ENCODE data around the gene TAMM41. TPM values are rescaled to one million over a fixed set of nuclear protein-coding genes. Genes with fewer than 3 reads are reported as not detected.
A peak's percentile ranks its signal among the peaks of the same experiment; 100 is the strongest.
"Not testable (repeated sequence)": the region's sequence is repeated elsewhere in the genome, so short reads cannot be mapped to it uniquely, and the experiment has no call there.

TAMM41 gene, protein sequence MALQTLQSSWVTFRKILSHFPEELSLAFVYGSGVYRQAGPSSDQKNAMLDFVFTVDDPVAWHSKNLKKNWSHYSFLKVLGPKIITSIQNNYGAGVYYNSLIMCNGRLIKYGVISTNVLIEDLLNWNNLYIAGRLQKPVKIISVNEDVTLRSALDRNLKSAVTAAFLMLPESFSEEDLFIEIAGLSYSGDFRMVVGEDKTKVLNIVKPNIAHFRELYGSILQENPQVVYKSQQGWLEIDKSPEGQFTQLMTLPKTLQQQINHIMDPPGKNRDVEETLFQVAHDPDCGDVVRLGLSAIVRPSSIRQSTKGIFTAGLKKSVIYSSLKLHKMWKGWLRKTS
- total RNA-seq (2012; rRNA removed) = 6.3 and 8.5 TPM in 2 replicates

DNA sequence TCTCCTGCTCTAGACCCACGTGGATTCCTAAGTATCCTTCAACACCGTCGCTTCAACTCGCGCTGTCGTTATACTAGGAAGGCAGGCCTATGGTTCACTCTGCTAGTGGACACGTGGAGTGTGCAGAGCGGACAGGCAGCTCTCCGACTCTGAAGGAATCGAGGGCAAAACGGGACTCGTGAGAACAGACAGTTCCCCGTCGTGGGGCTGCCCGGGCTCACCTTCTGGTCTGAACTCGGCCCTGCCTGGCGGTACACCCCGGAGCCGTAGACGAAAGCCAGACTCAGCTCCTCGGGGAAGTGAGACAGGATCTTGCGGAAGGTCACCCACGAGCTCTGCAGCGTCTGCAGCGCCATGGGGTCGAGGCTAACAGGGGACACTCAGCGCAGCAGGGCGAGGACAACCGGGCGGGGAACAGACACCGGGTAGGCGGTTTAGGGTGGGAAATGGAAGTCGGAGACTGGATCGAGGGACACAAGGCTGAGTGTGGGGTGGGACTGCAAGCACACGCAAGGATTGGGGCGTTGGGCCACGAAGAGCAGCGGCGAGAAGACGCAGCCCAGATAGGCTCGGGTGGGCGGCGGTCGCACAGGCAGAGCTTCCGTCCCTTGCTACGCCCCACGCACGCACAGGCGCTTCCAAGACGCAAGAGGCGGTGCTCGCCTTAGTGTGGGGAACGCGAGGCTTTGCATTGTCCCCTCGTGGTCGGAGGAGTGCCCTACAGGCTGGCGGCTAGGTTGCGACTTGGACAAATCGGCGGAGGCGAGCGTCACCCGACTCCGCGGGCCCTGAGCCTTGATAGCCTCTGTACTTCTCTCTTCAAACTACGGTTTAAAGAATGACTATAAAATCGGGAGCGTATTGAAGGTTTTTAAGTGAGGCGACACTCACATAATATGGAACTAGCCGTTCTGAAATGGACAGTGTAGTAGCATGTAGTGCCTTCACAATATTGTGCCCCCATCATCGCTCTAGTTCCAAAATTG, at the start of gene TAMM41:
TAMM41 (minus strand) TSS at position 605 of the 986 bp plus-strand sequence; CDS start at position 356, 249 bp downstream.
- Histone ChIP-seq H3K9ac (ENCODE audit: low read depth, low read length) (peak within 1 kb of the TSS; percentile 96), H3K4me2 (ENCODE audit: low read length) (peak within 1 kb of the TSS; percentile 91), H3K36me3 (ENCODE audit: insufficient read depth, low read length) (peaks cover 16% of the 10 kb centered on the region), H3K4me1 (ENCODE audit: control insufficient read depth, insufficient read depth, low read length) (peaks cover 16% of the 10 kb centered on the region), H3K9me3 (replicated peaks; ENCODE audit: low read length) (no peaks in the 10 kb centered on the region), H3K4me3 (ENCODE audit: low read length) (peak within 1 kb of the TSS; percentile 98), H3K27me3 (ENCODE audit: control insufficient read depth, insufficient read depth, low read length) (peaks cover 8% of the 10 kb centered on the region)

DNA sequence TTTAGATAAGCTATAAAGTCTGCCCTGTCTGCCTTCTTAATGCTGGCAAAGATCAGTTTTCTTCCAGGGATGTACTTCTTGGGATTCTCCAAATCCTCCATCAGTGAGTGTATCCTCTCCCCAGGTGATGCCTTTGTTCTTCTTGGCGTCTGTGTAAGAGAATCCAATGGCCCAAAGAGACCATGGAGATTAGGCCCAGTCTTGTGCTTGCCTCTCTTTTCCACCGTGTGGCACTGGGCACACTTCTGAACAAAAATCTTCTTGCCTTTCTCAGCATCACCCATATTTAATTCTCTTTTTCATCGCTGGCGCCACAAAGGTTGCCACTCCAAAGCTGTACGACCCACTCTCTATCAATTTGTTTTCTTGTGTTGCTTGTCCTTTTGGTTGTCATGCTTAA, 32.2 kb upstream of the TAMM41 start:
- Histone ChIP-seq H3K4me1 (ENCODE audit: control insufficient read depth, insufficient read depth, low read length) (no peaks in the 10 kb centered on the region), H3K27me3 (ENCODE audit: control insufficient read depth, insufficient read depth, low read length) (no peaks in the 10 kb centered on the region), H3K9me3 (replicated peaks; ENCODE audit: low read length) (no peaks in the 10 kb centered on the region), H3K9ac (ENCODE audit: low read depth, low read length) (no peak overlapping the region), H3K4me3 (ENCODE audit: low read length) (no peak overlapping the region), H3K36me3 (ENCODE audit: insufficient read depth, low read length) (no peaks in the 10 kb centered on the region), H3K4me2 (ENCODE audit: low read length) (no peak overlapping the region)

DNA sequence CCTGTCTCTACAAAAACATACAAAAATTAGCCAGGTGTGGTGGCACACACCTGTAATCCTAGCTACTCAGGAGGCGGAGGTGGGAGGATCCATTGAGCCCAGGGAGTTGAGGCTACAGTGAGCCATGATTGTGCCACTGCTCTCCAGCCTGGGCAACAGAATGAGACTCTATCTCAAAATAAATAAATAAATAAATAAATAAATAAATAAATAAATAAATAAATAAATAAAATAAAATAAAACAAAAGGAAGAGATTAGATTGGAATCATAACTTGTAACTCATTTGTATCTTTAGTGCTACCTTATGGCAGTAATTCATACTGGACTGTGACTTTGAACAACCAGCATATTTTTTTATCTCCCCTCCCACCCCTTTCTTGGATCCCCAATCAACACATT, 28.0 kb upstream of the TAMM41 start:
- H3K9me3 ChIP-seq (replicated peaks; ENCODE audit: low read length); H3K36me3 ChIP-seq (ENCODE audit: insufficient read depth, low read length); H3K4me3 ChIP-seq (ENCODE audit: low read length); H3K27me3 ChIP-seq (ENCODE audit: control insufficient read depth, insufficient read depth, low read length); H3K4me2 ChIP-seq (ENCODE audit: low read length); H3K4me1 ChIP-seq (ENCODE audit: control insufficient read depth, insufficient read depth, low read length); H3K9ac ChIP-seq (ENCODE audit: low read depth, low read length): not testable (repeated sequence)

DNA sequence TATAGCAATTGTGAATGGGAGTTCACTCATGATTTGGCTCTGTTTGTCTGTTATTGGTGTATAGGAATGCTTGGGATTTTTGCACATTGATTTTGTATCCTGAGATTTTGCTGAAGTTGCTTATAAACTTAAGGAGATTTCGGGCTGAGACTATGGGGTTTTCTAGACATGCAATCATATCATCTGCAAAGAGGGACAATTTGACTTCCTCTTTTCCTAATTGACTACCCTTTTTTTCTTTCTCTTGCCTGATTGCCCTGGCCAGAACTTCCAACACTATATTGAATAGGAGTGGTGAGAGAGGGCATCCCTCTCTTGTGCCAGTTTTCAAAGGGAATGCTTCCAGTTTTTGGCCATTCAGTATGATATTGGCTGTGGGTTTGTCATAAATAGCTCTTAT, 17.1 kb upstream of the TAMM41 start:
- H3K36me3 ChIP-seq (ENCODE audit: insufficient read depth, low read length); H3K4me1 ChIP-seq (ENCODE audit: control insufficient read depth, insufficient read depth, low read length); H3K9me3 ChIP-seq (replicated peaks; ENCODE audit: low read length); H3K4me2 ChIP-seq (ENCODE audit: low read length); H3K4me3 ChIP-seq (ENCODE audit: low read length); H3K9ac ChIP-seq (ENCODE audit: low read depth, low read length); H3K27me3 ChIP-seq (ENCODE audit: control insufficient read depth, insufficient read depth, low read length): not testable (repeated sequence)

DNA sequence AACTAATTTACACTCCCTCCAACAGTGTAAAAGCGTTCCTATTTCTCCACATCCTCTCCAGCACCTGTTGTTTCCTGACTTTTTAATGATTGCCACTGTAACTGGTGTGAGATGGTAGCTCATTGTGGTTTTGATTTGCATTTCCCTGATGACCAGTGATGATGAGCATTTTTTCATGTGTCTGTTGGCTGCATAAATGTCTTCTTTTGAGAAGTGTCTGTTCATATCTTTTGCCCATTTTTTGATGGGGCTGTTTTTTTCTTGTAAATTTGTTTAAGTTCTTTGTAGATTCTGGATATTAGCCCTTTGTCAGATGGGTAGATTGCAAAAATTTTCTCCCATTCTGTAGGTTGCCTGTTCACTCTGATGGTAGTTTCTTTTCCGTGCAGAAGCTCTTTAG, 15.9 kb upstream of the TAMM41 start:
- not testable (repeated sequence) for H3K9ac ChIP-seq (ENCODE audit: low read depth, low read length); H3K36me3 ChIP-seq (ENCODE audit: insufficient read depth, low read length); H3K4me1 ChIP-seq (ENCODE audit: control insufficient read depth, insufficient read depth, low read length); H3K4me3 ChIP-seq (ENCODE audit: low read length); H3K4me2 ChIP-seq (ENCODE audit: low read length); H3K27me3 ChIP-seq (ENCODE audit: control insufficient read depth, insufficient read depth, low read length); H3K9me3 ChIP-seq (replicated peaks; ENCODE audit: low read length)

DNA sequence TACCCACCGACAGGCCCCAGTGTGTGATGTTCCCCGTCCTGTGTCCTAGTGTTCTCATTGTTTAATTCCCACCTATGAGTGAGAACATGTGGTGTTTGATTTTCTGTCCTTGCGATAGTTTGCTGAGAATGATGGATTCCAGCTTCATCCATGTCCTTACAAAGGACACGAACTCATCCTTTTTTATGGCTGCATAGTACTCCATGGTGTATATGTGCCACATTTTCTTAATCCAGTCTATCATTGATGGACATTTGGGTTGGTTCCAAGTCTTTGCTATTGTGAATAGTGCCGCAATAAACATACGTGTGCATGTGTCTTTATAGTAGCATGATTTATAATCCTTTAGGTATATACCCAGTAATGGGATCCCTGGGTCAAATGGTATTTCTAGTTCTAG, 15.5 kb upstream of the TAMM41 start:
- H3K27me3 ChIP-seq (ENCODE audit: control insufficient read depth, insufficient read depth, low read length); H3K4me2 ChIP-seq (ENCODE audit: low read length); H3K4me1 ChIP-seq (ENCODE audit: control insufficient read depth, insufficient read depth, low read length); H3K9ac ChIP-seq (ENCODE audit: low read depth, low read length); H3K9me3 ChIP-seq (replicated peaks; ENCODE audit: low read length); H3K4me3 ChIP-seq (ENCODE audit: low read length); H3K36me3 ChIP-seq (ENCODE audit: insufficient read depth, low read length): not testable (repeated sequence)

DNA sequence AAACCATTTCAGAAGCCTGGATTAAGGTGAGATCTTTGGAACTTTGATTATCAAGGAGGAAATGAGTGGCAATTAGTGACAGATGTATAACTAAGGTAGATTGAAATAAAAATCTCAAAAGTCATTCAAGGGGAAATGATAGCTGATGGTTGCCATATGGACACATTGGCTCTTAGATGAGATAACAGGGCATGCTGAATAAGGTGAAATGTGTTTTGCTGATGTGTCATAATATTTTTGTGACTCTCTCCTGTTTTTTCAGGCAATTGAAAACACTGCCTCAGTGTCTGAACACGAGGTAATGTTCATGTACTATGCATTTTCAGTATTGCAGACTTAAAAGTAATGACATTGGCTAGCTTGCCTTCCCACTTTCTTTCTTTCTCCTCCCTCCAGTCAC, 13.5 kb upstream of the TAMM41 start:
- not testable (repeated sequence) for H3K9me3 ChIP-seq (replicated peaks; ENCODE audit: low read length); H3K4me2 ChIP-seq (ENCODE audit: low read length); H3K4me1 ChIP-seq (ENCODE audit: control insufficient read depth, insufficient read depth, low read length); H3K36me3 ChIP-seq (ENCODE audit: insufficient read depth, low read length); H3K4me3 ChIP-seq (ENCODE audit: low read length); H3K27me3 ChIP-seq (ENCODE audit: control insufficient read depth, insufficient read depth, low read length); H3K9ac ChIP-seq (ENCODE audit: low read depth, low read length)

DNA sequence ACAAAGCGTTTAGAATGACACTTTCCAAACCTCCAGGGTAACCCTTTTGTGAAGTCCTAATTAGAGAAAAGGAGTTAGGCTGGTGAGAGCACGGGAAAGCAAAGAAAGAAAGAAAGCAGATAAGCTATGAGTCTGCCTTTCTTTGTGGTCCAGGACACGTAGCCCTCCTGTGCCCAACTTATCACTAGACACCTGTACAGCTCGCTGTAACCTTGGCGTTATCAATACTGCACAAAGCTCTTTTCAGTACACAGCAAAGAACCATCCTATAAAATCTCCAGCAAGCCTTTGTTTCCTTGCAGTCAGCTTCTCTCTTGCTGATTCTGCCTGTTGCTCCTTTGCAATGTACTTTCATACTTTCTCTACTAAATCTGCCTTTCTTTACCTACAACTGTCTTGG, 6.8 kb upstream of the TAMM41 start:
- no peak overlapping the region for H3K4me3 ChIP-seq (ENCODE audit: low read length)
- no peaks in the 10 kb centered on the region for H3K36me3 ChIP-seq (ENCODE audit: insufficient read depth, low read length)
- no peaks in the 10 kb centered on the region for H3K4me1 ChIP-seq (ENCODE audit: control insufficient read depth, insufficient read depth, low read length)
- H3K9ac ChIP-seq (ENCODE audit: low read depth, low read length) = no peak overlapping the region
- H3K4me2 ChIP-seq (ENCODE audit: low read length) = no peak overlapping the region
- peaks cover 36% of the 10 kb centered on the region for H3K27me3 ChIP-seq (ENCODE audit: control insufficient read depth, insufficient read depth, low read length)
- no peaks in the 10 kb centered on the region for H3K9me3 ChIP-seq (replicated peaks; ENCODE audit: low read length)

DNA sequence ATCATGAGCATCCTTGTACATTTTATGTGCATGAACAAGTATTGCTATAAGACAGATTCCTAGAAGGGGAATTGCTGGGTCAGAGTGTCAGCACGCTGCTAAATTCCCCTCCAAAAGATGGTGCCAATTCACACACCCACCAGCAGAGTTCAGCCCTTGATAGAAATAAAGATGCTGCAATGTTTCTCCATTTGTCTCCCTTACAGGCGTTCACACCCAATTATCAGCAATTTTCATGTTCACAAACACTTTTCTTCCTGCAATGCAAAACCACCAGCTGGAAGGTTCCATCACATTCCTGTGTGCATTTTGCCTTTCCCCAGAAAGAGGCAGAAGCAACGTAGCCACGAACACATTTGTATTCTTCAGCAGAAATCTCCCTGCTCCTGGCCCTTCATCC, 3.3 kb upstream of the TAMM41 start:
- no peaks in the 10 kb centered on the region for H3K9me3 ChIP-seq (replicated peaks; ENCODE audit: low read length)
- H3K4me1 ChIP-seq (ENCODE audit: control insufficient read depth, insufficient read depth, low read length) = peaks cover 11% of the 10 kb centered on the region
- H3K9ac ChIP-seq (ENCODE audit: low read depth, low read length) = no peak overlapping the region
- H3K36me3 ChIP-seq (ENCODE audit: insufficient read depth, low read length) = no peaks in the 10 kb centered on the region
- H3K4me3 ChIP-seq (ENCODE audit: low read length) = no peak overlapping the region
- peaks cover 36% of the 10 kb centered on the region for H3K27me3 ChIP-seq (ENCODE audit: control insufficient read depth, insufficient read depth, low read length)
- H3K4me2 ChIP-seq (ENCODE audit: low read length) = no peak overlapping the region

DNA sequence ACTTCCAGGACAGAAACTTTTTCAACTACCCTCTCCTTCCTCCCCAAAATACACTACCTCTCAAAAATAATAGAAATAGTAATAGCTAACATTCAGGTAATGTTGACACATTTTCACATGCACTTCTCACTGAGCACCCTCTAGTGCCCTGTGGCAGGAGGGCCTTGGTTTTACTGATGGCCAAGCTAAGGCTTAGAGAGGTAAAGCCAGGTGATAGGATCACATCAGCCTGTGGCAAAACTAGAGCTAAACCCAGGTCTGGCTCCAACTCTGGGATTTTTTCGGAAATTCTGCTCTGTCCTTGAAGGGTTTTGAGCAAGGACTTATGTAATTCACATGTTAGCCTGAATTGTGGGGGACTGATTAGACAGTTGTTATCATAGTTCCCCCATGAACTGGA, 922 bp upstream of the TAMM41 start:
- Histone ChIP-seq H3K4me1 (ENCODE audit: control insufficient read depth, insufficient read depth, low read length) (peaks cover 16% of the 10 kb centered on the region), H3K36me3 (ENCODE audit: insufficient read depth, low read length) (peaks cover 12% of the 10 kb centered on the region), H3K27me3 (ENCODE audit: control insufficient read depth, insufficient read depth, low read length) (peaks cover 19% of the 10 kb centered on the region), H3K4me3 (ENCODE audit: low read length) (no peak overlapping the region), H3K9ac (ENCODE audit: low read depth, low read length) (no peak overlapping the region), H3K4me2 (ENCODE audit: low read length) (peak overlapping the region; percentile 91), H3K9me3 (replicated peaks; ENCODE audit: low read length) (no peaks in the 10 kb centered on the region)

DNA sequence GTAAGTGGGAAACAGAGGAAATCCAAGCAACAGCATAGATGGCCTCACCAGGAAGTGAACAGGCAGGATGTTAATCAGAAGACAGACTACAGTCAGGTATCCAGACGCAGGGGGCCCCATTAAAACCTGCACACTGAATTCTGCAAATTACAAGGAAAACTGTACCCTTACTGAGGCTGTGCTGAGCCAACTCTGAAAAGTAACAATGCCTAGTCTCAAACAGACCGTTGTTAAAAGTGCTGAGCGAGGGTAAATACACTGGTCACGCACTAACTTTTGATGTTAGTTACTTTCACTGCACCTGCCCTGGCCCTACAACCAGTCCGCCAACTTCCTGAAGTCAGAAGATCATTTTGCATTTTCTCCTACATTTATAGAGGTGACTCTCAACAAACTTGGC, 1.0 kb downstream of the TAMM41 start:
- H3K27me3 ChIP-seq (ENCODE audit: control insufficient read depth, insufficient read depth, low read length) = peaks cover under 1% of the 10 kb centered on the region
- no peaks in the 10 kb centered on the region for H3K9me3 ChIP-seq (replicated peaks; ENCODE audit: low read length)
- peaks cover 17% of the 10 kb centered on the region for H3K36me3 ChIP-seq (ENCODE audit: insufficient read depth, low read length)
- H3K9ac ChIP-seq (ENCODE audit: low read depth, low read length) = peak overlapping the region; percentile 96
- peak overlapping the region; percentile 98 for H3K4me3 ChIP-seq (ENCODE audit: low read length)
- peaks cover 16% of the 10 kb centered on the region for H3K4me1 ChIP-seq (ENCODE audit: control insufficient read depth, insufficient read depth, low read length)
- peak overlapping the region; percentile 91 for H3K4me2 ChIP-seq (ENCODE audit: low read length)
